K562 (cell line): ENCODE data around the gene KLHL25. TPM values are rescaled to one million over a fixed set of nuclear protein-coding genes. Genes with fewer than 3 reads are reported as not detected.

Experiments
- ATAC-seq: fragments of 200-7000 bp; cut with Tn5 transposase; 3 replicates; pipeline ENCODE4 v1.9.1; 2020; ENCODE audit warnings: moderate library complexity
- BruUV-seq: library from RNA; stranded (reverse); fragments of 400-500 nt; replicated peaks from 2 replicates; lab custom pipeline; 2021; lab: Mats Ljungman, UMichigan
- CTCF ChIA-PET: fragments of 300-600 bp; formaldehyde crosslinking; extraction: SDS; loops from one replicate; lab custom pipeline; 2021; ENCODE audit warnings: low intra/inter-chr PET ratio; lab: Yijun Ruan, JAX
- POLR2A ChIA-PET: fragments of 300-600, 350-650 bp; sonication (Branson Sonifier 250); formaldehyde crosslinking; extraction: SDS; loops from one replicate; lab custom pipeline; 2021; ENCODE audit warnings: antibody characterized with exemption, inconsistent platforms; lab: Yijun Ruan, JAX
- DNase-seq, 4 experiments: peaks; one replicate each; pipeline versions ENCODE4 v3.0.0 to v3.0.0-alpha.2; 2011 to 2018; ENCODE audit warnings: low spot score in 3 of 4, mixed read lengths in 3 of 4; ENCODE audit errors: extremely low read depth in 1 of 4
- FAIRE-seq: peaks from 2 replicates; lab custom pipeline; 2011; peaks lifted over from hg19 to GRCh38; lab: Jason Lieb, UNC
- H2AFZ ChIP-seq: 2 replicates; pipeline ENCODE4 v1.6.0; 2011; ENCODE audit warnings: low read depth, low read length, control low read depth, inconsistent platforms
- H3K27ac ChIP-seq: fragments of 200-600 bp; 3 replicates; pipeline ENCODE4 v1.8.0; 2011; ENCODE audit warnings: low read depth, mild to moderate bottlenecking, control low read depth, inconsistent platforms, low read length, moderate library complexity, mixed read lengths; ENCODE audit errors: extremely low read depth
- H3K27me3 ChIP-seq, 2 experiments: fragments of 300-600 bp in 1 of 2; 2 replicates in 1 of 2; 3 replicates in 1 of 2; pipeline versions ENCODE4 v1.6.0 to v1.8.0; 2011; ENCODE audit warnings: inconsistent platforms in 2 of 2, low read length in 2 of 2, mild to moderate bottlenecking in 1 of 2, mixed read lengths in 1 of 2, moderate library complexity in 1 of 2; ENCODE audit not compliant: control insufficient read depth in 2 of 2, insufficient read depth in 2 of 2
- H3K36me3 ChIP-seq: fragments of 300-600 bp; 3 replicates; pipeline ENCODE4 v1.8.0; 2011; ENCODE audit warnings: mild to moderate bottlenecking, low read length, inconsistent platforms; ENCODE audit not compliant: control insufficient read depth, insufficient read depth
- H3K4me1 ChIP-seq, 2 experiments: fragments of 200-600 bp in 1 of 2; replicated peaks in 1 of 2; 2 replicates in 1 of 2; 3 replicates in 1 of 2; pipeline versions ENCODE4 v1.5.1 to v1.8.0; 2011; ENCODE audit warnings: inconsistent platforms in 2 of 2, low read length in 2 of 2, mild to moderate bottlenecking in 1 of 2, mixed read lengths in 1 of 2, moderate library complexity in 1 of 2; ENCODE audit not compliant: control insufficient read depth in 2 of 2, insufficient read depth in 2 of 2
- H3K4me2 ChIP-seq: 2 replicates; pipeline ENCODE4 v1.6.1; 2011; ENCODE audit warnings: low read length, control low read depth, inconsistent platforms, mixed read lengths; ENCODE audit not compliant: insufficient read depth
- H3K4me3 ChIP-seq: fragments of 200-600 bp; sonication (generic), shearing (Covaris generic); 2 replicates; pipeline ENCODE4 v1.5.1; 2016; ENCODE audit warnings: control low read depth, inconsistent platforms
- H3K79me2 ChIP-seq: fragments of 200-600 bp; 3 replicates; pipeline ENCODE4 v1.8.0; 2011; ENCODE audit warnings: low read length, inconsistent platforms; ENCODE audit not compliant: control insufficient read depth, insufficient read depth
- H3K9ac ChIP-seq, 2 experiments: 2 replicates each; pipeline versions ENCODE4 v1.6.0 to v1.6.1; 2011; ENCODE audit warnings: low read depth in 2 of 2, low read length in 2 of 2, control low read depth in 1 of 2, inconsistent platforms in 1 of 2, mild to moderate bottlenecking in 1 of 2, mixed read lengths in 1 of 2; ENCODE audit not compliant: insufficient read depth in 1 of 2
- H3K9me1 ChIP-seq: one replicate; pipeline ENCODE4 v1.6.0; 2011; ENCODE audit warnings: inconsistent platforms, mild to moderate bottlenecking, low read length, moderate library complexity; ENCODE audit not compliant: control insufficient read depth, insufficient read depth
- H3K9me3 ChIP-seq: replicated peaks from 2 replicates; pipeline ENCODE4 v1.5.1; 2011; ENCODE audit warnings: low read depth, low read length, inconsistent platforms; ENCODE audit not compliant: control insufficient read depth, insufficient read depth
- H4K20me1 ChIP-seq: replicated peaks from 2 replicates; pipeline ENCODE4 v1.6.1; 2011; ENCODE audit warnings: low read length, inconsistent platforms, mixed read lengths; ENCODE audit not compliant: control insufficient read depth, insufficient read depth
- CBFA2T2 ChIP-seq: fragments of 450-650 bp; conservative IDR thresholded peaks from 2 replicates; pipeline ENCODE4 v1.6.1; 2017; ENCODE audit warnings: mild to moderate bottlenecking
- CHAMP1 ChIP-seq: fragments of 450-650 bp; IDR thresholded peaks from 2 replicates; pipeline ENCODE4 v1.6.1; 2016; ENCODE audit warnings: mild to moderate bottlenecking
- CHD4 ChIP-seq: fragments of 200-600 bp; sonication (generic); IDR thresholded peaks from 3 replicates; pipeline ENCODE4 v1.6.1; 2012; ENCODE audit warnings: low read depth, mild to moderate bottlenecking, mixed read lengths, low read length, inconsistent platforms; ENCODE audit not compliant: insufficient read depth, insufficient replicate concordance, poor library complexity, severe bottlenecking
- FOXK2 ChIP-seq, 2 experiments: fragments of 450-650 bp; IDR thresholded peaks in 1 of 2; conservative IDR thresholded peaks in 1 of 2; 2 replicates each; pipeline ENCODE4 v1.6.1; 2016; ENCODE audit warnings: low read depth in 2 of 2, mild to moderate bottlenecking in 1 of 2
- HCFC1 ChIP-seq: IDR thresholded peaks from 2 replicates; pipeline ENCODE4 v1.6.1; 2012; ENCODE audit warnings: low read depth, low read length, improper control_type of control experiment
- SREBF2 ChIP-seq: sonication (generic); formaldehyde crosslinking; IDR thresholded peaks from 2 replicates; pipeline ENCODE4 v1.4.0; 2020; ENCODE audit warnings: mild to moderate bottlenecking, missing genetic modification reagents
- ZC3H4 ChIP-seq: sonication (generic); formaldehyde crosslinking; IDR thresholded peaks from 2 replicates; pipeline ENCODE4 v1.9.0; 2021; ENCODE audit warnings: missing genetic modification reagents, borderline replicate concordance
- WGBS: fragments of 100-300 bp; shearing (Covaris generic); methylation state at CpG from one replicate; pipeline ENCODE4 v1.1.6; 2016; ENCODE audit warnings: low coverage, mixed read lengths; ENCODE audit not compliant: insufficient coverage; ENCODE audit errors: missing lambda C conversion rate; 5-methylcytosine and 5-hydroxymethylcytosine counted together
- in situ Hi-C: fragments of 300-500 bp; cut with MboI; formaldehyde crosslinking; loops from 4 replicates; pipeline ENCODE4 v1.15.0; 2018; ENCODE audit warnings: inconsistent platforms, mixed read lengths
- intact Hi-C: fragments of 100-400 bp; cut with micrococcal nuclease; formaldehyde crosslinking; loops from 2 replicates; pipeline ENCODE4 v1.14.2; 2022
- polyA plus RNA-seq, 8 experiments: library from polyadenylated mRNA; depleted of rRNA in 4 of 8; stranded (reverse) in 5 of 8; unstranded in 3 of 8; fragments of >200 nt; fragmentation: Nextera tagmentation in 2 of 8; fragmentation: Illumina TruSeq in 1 of 8; extraction: Ambion mirVana in 2 of 8; extraction: Trizol in 1 of 8; gene quantifications; 2 replicates each; pipeline versions ENCODE4 v1.2.1 to v1.2.3, GENCODE V29; 2011 to 2014; ENCODE audit warnings: inconsistent platforms in 1 of 8, missing spikeins in 1 of 8
- total RNA-seq, 7 experiments: library from RNA; depleted of rRNA in 6 of 7; stranded (reverse); fragments of >200 nt in 6 of 7; fragmentation: Illumina TruSeq in 2 of 7; extraction: Trizol in 2 of 7; gene quantifications; 2 replicates each; pipeline versions ENCODE4 v1.2.1 to v1.2.3, GENCODE V29; 2011 to 2021; ENCODE audit warnings: low replicate concordance in 1 of 7

Gene KLHL25
- total and polyA plus RNA-seq, 9 of the 15 experiments (the other 6 are each of a cell fraction or from before 2014, with no cell fraction given): 0.04 to 0.14 (median 0.10) TPM; not detected in 3

- ATAC-seq (no peak), FAIRE-seq (no peak), DNase-seq (no peak)
- intact Hi-C loops: no loop called here
- peaks cover 16 to 55% of the 10 kb centered on the region in 2 experiments; a peak in 4 of 5 replicates for H3K27me3 ChIP-seq
- TF ChIP-seq ZC3H4: no peak
- TF ChIP-seq SREBF2: no peak
- no peak for TF ChIP-seq FOXK2 (conservative IDR thresholded peaks at IDR 0.05 in 1 of 2, IDR thresholded peaks at IDR 0.05 in 1 of 2; ENCODE audit: low read depth in 2 of 2)
- TF ChIP-seq CBFA2T2: no peak
- no peak for TF ChIP-seq HCFC1
- TF ChIP-seq CHAMP1: no peak
- TF ChIP-seq CHD4: no peak
- no peak overlapping the region for H2AFZ ChIP-seq
- H4K20me1 ChIP-seq: 0 out of 2 replicates have a peak, but pooled peaks cover 10% of the 10 kb centered on the region
- no peak overlapping the region for H3K4me3 ChIP-seq
- no peak overlapping the region for H3K4me2 ChIP-seq
- H3K79me2 ChIP-seq: no peaks in the 10 kb centered on the region
- POLR2A ChIA-PET: interaction anchor here (0.9 to 1.7 kb wide), 4 partner anchors 9 to 23 kb away, joined by 3 to 7 read pairs (median 5); no protein-coding TSS in a partner anchor
- no peaks in the 10 kb centered on the region for H3K36me3 ChIP-seq
- H3K4me1 ChIP-seq: no peaks in the 10 kb centered on the region
- no TSS peak for BruUV-seq
- H3K9ac ChIP-seq: no peak overlapping the region
- CTCF ChIA-PET: no interaction called here
- H3K9me1 ChIP-seq: no peaks in the 10 kb centered on the region
- H3K27ac ChIP-seq: no peak overlapping the region
- 2% methylated on average over 13 of the region's 18 CpGs for WGBS
- in situ Hi-C loops: no loop called here
- H3K9me3 ChIP-seq: no peaks in the 10 kb centered on the region
These were observed 17.2 kb downstream of the KLHL25 start for GRCh38 chr15:85777250-85778106.
